ENCODE results near the gene DOP1B.

DOP1B gene

GRCh38 chr21:36120304-36120888 is 36.2 kb upstream of the DOP1B start:
- Histone ChIP-seq H3K4me1 (ENCODE audit: insufficient read depth, low read length, severe bottlenecking) (peaks cover 2% of the 10 kb centered on the region), H3K79me2 (ENCODE audit: insufficient read depth, low read length) (no peaks in the 10 kb centered on the region), H3K4me2 (ENCODE audit: low read length) (no peak overlapping the region), H4K20me1 (ENCODE audit: insufficient read depth, low read length) (no peaks in the 10 kb centered on the region), H3K4me3 (ENCODE audit: low read depth, low read length, poor library complexity, severe bottlenecking) (no peak overlapping the region), H3K27me3 (ENCODE audit: insufficient read depth, low read length) (peaks cover 3% of the 10 kb centered on the region; the same call in 1 of the 2 replicates), H2AFZ (ENCODE audit: low read length) (no peak overlapping the region), H3K36me3 (ENCODE audit: insufficient read depth, low read length) (no peaks in the 10 kb centered on the region), H3F3A (ENCODE audit: insufficient read depth, low read length) (no peaks in the 10 kb centered on the region), H3K27ac (ENCODE audit: low read depth, low read length, poor library complexity, severe bottlenecking) (no peak overlapping the region), H3K9me2 (ENCODE audit: low read depth, low read length) (no peaks in the 10 kb centered on the region), H3K9me3 (ENCODE audit: low read length) (no peaks in the 10 kb centered on the region), H3K9ac (ENCODE audit: low read length) (no peak overlapping the region)
- no peak for TF ChIP-seq EZH2 (IDR thresholded peaks at IDR 0.05; ENCODE audit: borderline replicate concordance, low read length)
- TF ChIP-seq CTCF (IDR thresholded peaks at IDR 0.05; ENCODE audit: low read length): no peak

GRCh38 chr21:36122977-36123376 is 33.6 kb upstream of the DOP1B start:
- Histone ChIP-seq H3K9me2 (ENCODE audit: low read depth, low read length) (no peaks in the 10 kb centered on the region), H3K27ac (ENCODE audit: low read depth, low read length, poor library complexity, severe bottlenecking) (no peak overlapping the region), H3K9ac (ENCODE audit: low read length) (no peak overlapping the region), H3K27me3 (ENCODE audit: insufficient read depth, low read length) (peaks cover 3% of the 10 kb centered on the region; the same call in 1 of the 2 replicates), H4K20me1 (ENCODE audit: insufficient read depth, low read length) (no peaks in the 10 kb centered on the region), H2AFZ (ENCODE audit: low read length) (no peak overlapping the region), H3K4me2 (ENCODE audit: low read length) (no peak overlapping the region), H3K4me1 (ENCODE audit: insufficient read depth, low read length, severe bottlenecking) (no peaks in the 10 kb centered on the region), H3K36me3 (ENCODE audit: insufficient read depth, low read length) (no peaks in the 10 kb centered on the region), H3F3A (ENCODE audit: insufficient read depth, low read length) (no peaks in the 10 kb centered on the region), H3K4me3 (ENCODE audit: low read depth, low read length, poor library complexity, severe bottlenecking) (no peak overlapping the region), H3K79me2 (ENCODE audit: insufficient read depth, low read length) (no peaks in the 10 kb centered on the region), H3K9me3 (ENCODE audit: low read length) (no peaks in the 10 kb centered on the region)
- TF ChIP-seq EZH2 (IDR thresholded peaks at IDR 0.05; ENCODE audit: borderline replicate concordance, low read length) (no peak), CTCF (IDR thresholded peaks at IDR 0.05; ENCODE audit: low read length) (no peak; the same call in 1 of the 2 replicates)

- Histone ChIP-seq H3K4me2 (ENCODE audit: low read length) (no peak overlapping the region), H3K27ac (ENCODE audit: low read depth, low read length, poor library complexity, severe bottlenecking) (no peak overlapping the region), H3K79me2 (ENCODE audit: insufficient read depth, low read length) (no peaks in the 10 kb centered on the region), H3K27me3 (ENCODE audit: insufficient read depth, low read length) (peaks cover 3% of the 10 kb centered on the region; the same call in 1 of the 2 replicates), H4K20me1 (ENCODE audit: insufficient read depth, low read length) (no peaks in the 10 kb centered on the region), H2AFZ (ENCODE audit: low read length) (no peak overlapping the region), H3F3A (ENCODE audit: insufficient read depth, low read length) (no peaks in the 10 kb centered on the region), H3K4me1 (ENCODE audit: insufficient read depth, low read length, severe bottlenecking) (no peaks in the 10 kb centered on the region), H3K9ac (ENCODE audit: low read length) (no peak overlapping the region), H3K9me2 (ENCODE audit: low read depth, low read length) (no peaks in the 10 kb centered on the region), H3K36me3 (ENCODE audit: insufficient read depth, low read length) (no peaks in the 10 kb centered on the region), H3K4me3 (ENCODE audit: low read depth, low read length, poor library complexity, severe bottlenecking) (no peak overlapping the region), H3K9me3 (ENCODE audit: low read length) (no peaks in the 10 kb centered on the region)
- no peak for TF ChIP-seq CTCF (IDR thresholded peaks at IDR 0.05; ENCODE audit: low read length)
- no peak for TF ChIP-seq EZH2 (IDR thresholded peaks at IDR 0.05; ENCODE audit: borderline replicate concordance, low read length)
Measured at GRCh38 chr21:36124395-36124794, 32.2 kb upstream of the DOP1B start.
